DOHH2 (cell line): ENCODE results near the gene ADGRB3.

ENCODE experiments used
- H3F3A ChIP-seq: fragments of 200-600 bp; sonication (generic), shearing (Covaris generic); 2 replicates; pipeline ENCODE4 v1.6.0; 2016; ENCODE audit warnings: antibody characterized with exemption, mild to moderate bottlenecking; ENCODE audit not compliant: control insufficient read depth, insufficient read depth
- H3K27ac ChIP-seq: fragments of 200-600 bp; sonication (generic); 2 replicates; pipeline ENCODE4 v1.5.1; 2014; ENCODE audit warnings: low read depth, mild to moderate bottlenecking, low read length, moderate library complexity
- H3K27me3 ChIP-seq: fragments of 200-600 bp; sonication (generic); 2 replicates; pipeline ENCODE4 v1.6.1; 2014; ENCODE audit warnings: mild to moderate bottlenecking, low read length, mixed read lengths; ENCODE audit not compliant: control insufficient read depth
- H3K36me3 ChIP-seq: fragments of 200-600 bp; sonication (generic); 2 replicates; pipeline ENCODE4 v1.6.1; 2014; ENCODE audit warnings: mild to moderate bottlenecking, low read length, moderate library complexity, mixed read lengths; ENCODE audit not compliant: control insufficient read depth
- H3K4me1 ChIP-seq: fragments of 200-600 bp; sonication (generic); 2 replicates; pipeline ENCODE4 v1.6.1; 2014; ENCODE audit warnings: mild to moderate bottlenecking, low read length, mixed read lengths; ENCODE audit not compliant: control insufficient read depth
- H3K4me2 ChIP-seq: fragments of 200-600 bp; sonication (generic); 2 replicates; pipeline ENCODE4 v1.6.0; 2014; ENCODE audit warnings: mild to moderate bottlenecking, low read length, moderate library complexity
- H3K4me3 ChIP-seq: fragments of 200-600 bp; sonication (generic); 2 replicates; pipeline ENCODE4 v1.5.1; 2014; ENCODE audit warnings: mild to moderate bottlenecking, low read length, mixed read lengths
- H3K79me2 ChIP-seq: fragments of 200-600 bp; sonication (generic); 2 replicates; pipeline ENCODE4 v1.6.1; 2014; ENCODE audit warnings: mild to moderate bottlenecking, low read length, mixed read lengths; ENCODE audit not compliant: control insufficient read depth
- H3K9me2 ChIP-seq: fragments of 200-600 bp; sonication (generic); replicated peaks from 2 replicates; pipeline ENCODE4 v1.6.1; 2014; ENCODE audit warnings: mild to moderate bottlenecking, low read length, mixed read lengths; ENCODE audit not compliant: control insufficient read depth
- H3K9me3 ChIP-seq: fragments of 200-600 bp; sonication (generic); 2 replicates; pipeline ENCODE4 v1.6.1; 2014; ENCODE audit warnings: antibody characterized with exemption, low read length, mixed read lengths; ENCODE audit not compliant: control insufficient read depth, insufficient read depth
- H4K20me1 ChIP-seq: fragments of 200-600 bp; sonication (generic); 2 replicates; pipeline ENCODE4 v1.6.0; 2014; ENCODE audit warnings: low read depth, mild to moderate bottlenecking, antibody characterized with exemption, low read length, moderate library complexity; ENCODE audit not compliant: control insufficient read depth, insufficient read depth
- CTCF ChIP-seq: fragments of 200-600 bp; sonication (generic); IDR thresholded peaks from one replicate; pipeline ENCODE4 v1.5.1; 2014; ENCODE audit warnings: antibody characterized with exemption, mild to moderate bottlenecking, low read depth, low read length; ENCODE audit not compliant: poor library complexity, severe bottlenecking
- EZH2phosphoT487 ChIP-seq: fragments of 200-600 bp; sonication (generic); IDR thresholded peaks from 2 replicates; pipeline ENCODE4 v1.6.1; 2017; ENCODE audit warnings: borderline replicate concordance, mild to moderate bottlenecking, antibody characterized with exemption, low read length, moderate library complexity, mixed read lengths

Gene ADGRB3

DNA sequence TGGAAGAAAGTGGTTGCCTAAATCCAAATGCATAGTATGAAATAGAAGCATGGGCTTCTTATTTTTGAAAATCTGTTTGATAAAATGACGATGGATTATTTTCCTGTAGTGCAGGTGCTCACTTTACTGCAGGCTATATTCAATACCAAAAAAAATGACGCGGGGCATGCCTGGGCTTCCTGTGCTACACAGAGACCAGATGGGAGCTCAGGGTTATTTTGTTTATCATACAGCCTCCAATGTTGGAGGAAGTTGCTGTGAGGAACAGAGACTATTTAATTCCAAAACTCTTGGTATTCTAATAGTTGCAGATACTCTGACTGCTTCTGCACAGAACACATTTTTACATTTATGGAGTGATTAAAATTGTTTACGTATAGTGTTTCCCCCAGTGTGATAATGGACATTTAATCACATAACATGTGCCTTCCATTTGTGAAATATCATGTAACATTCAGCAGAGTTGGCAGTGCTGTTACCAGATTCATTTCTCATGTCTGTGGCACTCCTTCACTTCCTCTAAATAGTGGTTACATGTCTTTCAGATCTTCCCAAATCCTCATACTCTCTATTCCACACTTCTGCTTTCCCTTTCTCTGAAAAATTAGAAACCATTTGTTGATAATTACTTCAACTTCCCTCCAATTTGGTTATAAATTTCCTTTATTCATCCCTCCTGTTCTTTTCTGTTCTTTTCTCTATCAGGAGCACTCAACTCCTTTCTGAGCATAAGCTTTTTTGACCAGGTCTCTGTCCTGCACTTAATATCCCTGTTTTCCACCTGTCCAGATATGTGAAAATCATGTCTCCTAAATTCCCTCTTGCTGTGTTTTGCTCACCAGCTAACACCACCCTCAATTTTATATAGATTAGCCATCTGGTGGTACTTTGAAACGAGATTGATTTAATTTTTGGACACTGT is 121.6 kb downstream of the ADGRB3 start:
- H3K4me3 ChIP-seq = no peak overlapping the region
- no peaks in the 10 kb centered on the region for H3K4me1 ChIP-seq
- no peaks in the 10 kb centered on the region for H3K79me2 ChIP-seq
- no peaks in the 10 kb centered on the region for H3F3A ChIP-seq
- no peaks in the 10 kb centered on the region for H3K9me3 ChIP-seq
- H3K27ac ChIP-seq = no peak overlapping the region
- no peaks in the 10 kb centered on the region for H3K9me2 ChIP-seq
- no peaks in the 10 kb centered on the region for H3K36me3 ChIP-seq
- no peaks in the 10 kb centered on the region for H4K20me1 ChIP-seq
- no peaks in the 10 kb centered on the region for H3K27me3 ChIP-seq
- no peak overlapping the region for H3K4me2 ChIP-seq
- TF ChIP-seq EZH2phosphoT487 (no peak), CTCF (no peak)

- no peak overlapping the region for H3K27ac ChIP-seq
- H3K4me2 ChIP-seq = no peak overlapping the region
- H3K4me1 ChIP-seq = no peaks in the 10 kb centered on the region
- H3K79me2 ChIP-seq = no peaks in the 10 kb centered on the region
- H3K36me3 ChIP-seq = no peaks in the 10 kb centered on the region
- H3K9me3 ChIP-seq = no peaks in the 10 kb centered on the region
- H4K20me1 ChIP-seq = no peaks in the 10 kb centered on the region
- no peaks in the 10 kb centered on the region for H3F3A ChIP-seq
- no peaks in the 10 kb centered on the region for H3K9me2 ChIP-seq
- TF ChIP-seq CTCF (no peak), EZH2phosphoT487 (no peak)
- no peaks in the 10 kb centered on the region for H3K27me3 ChIP-seq
- no peak overlapping the region for H3K4me3 ChIP-seq
Observed at GRCh38 chr6:68757821-68758220, 122.7 kb downstream of the ADGRB3 start.

DNA sequence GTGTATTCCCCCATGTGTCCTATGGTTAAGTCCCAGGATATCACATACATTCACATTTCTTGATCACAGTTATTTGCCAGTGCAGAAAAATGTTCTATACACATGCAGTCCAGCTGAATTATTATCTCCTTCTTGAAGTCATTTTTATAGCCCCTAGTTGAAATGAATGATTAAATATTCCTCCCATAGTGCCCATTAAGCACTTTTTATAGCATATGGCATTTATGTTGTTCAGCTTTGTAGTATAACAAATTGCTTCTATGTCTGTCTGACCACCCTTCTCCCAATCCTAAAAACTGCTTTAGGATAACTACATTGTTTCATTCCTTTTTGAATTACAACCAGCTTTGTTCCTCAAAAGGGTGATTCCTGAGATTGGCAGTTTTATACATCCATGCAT is 123.5 kb downstream of the ADGRB3 start:
- Histone ChIP-seq H3K9me3 (no peaks in the 10 kb centered on the region), H3F3A (no peaks in the 10 kb centered on the region), H3K9me2 (no peaks in the 10 kb centered on the region), H4K20me1 (no peaks in the 10 kb centered on the region), H3K36me3 (no peaks in the 10 kb centered on the region), H3K79me2 (no peaks in the 10 kb centered on the region), H3K27ac (no peak overlapping the region), H3K4me2 (no peak overlapping the region), H3K4me3 (no peak overlapping the region), H3K4me1 (no peaks in the 10 kb centered on the region), H3K27me3 (no peaks in the 10 kb centered on the region)
- TF ChIP-seq CTCF = no peak
- no peak for TF ChIP-seq EZH2phosphoT487
